GM12878 (cell line): ENCODE results near the gene TBC1D24. TPM values are rescaled to one million over a fixed set of nuclear protein-coding genes. Genes with fewer than 3 reads are reported as not detected.

ENCODE experiments used
- ATAC-seq: fragments of 200-7000 bp; cut with Tn5 transposase; 3 replicates; pipeline ENCODE4 v1.9.1; 2020; ENCODE audit warnings: mild to moderate bottlenecking, moderate library complexity
- BruUV-seq: library from RNA; stranded (reverse); fragments of 400-500 nt; replicated peaks from 2 replicates; lab custom pipeline; 2021; lab: Mats Ljungman, UMichigan
- CTCF ChIA-PET: fragments of 300-600 bp; sonication (Branson Sonifier 250); formaldehyde crosslinking; extraction: SDS; loops from one replicate; lab custom pipeline; 2021; ENCODE audit warnings: inconsistent platforms; lab: Yijun Ruan, JAX
- POLR2A ChIA-PET: fragments of 350-600 bp; formaldehyde crosslinking; extraction: SDS; loops from one replicate; lab custom pipeline; 2021; ENCODE audit warnings: inconsistent platforms; lab: Charles Lee
- RAD21 ChIA-PET: fragments of 300-600 bp; sonication (Branson Sonifier 250); formaldehyde crosslinking; loops from one replicate; lab custom pipeline; 2023; ENCODE audit warnings: antibody characterized with exemption; ENCODE audit not compliant: unreplicated experiment; lab: Charles Lee
- SMC1A ChIA-PET: fragments of 300-600 bp; sonication (Branson Sonifier 250); formaldehyde crosslinking; loops from one replicate; lab custom pipeline; 2023; ENCODE audit not compliant: unreplicated experiment, uncharacterized antibody; lab: Charles Lee
- DNase-seq: peaks from one replicate; pipeline ENCODE4 v3.0.0-alpha.2; 2011; ENCODE audit warnings: low read depth, low spot score
- FAIRE-seq: peaks from 3 replicates; lab custom pipeline; 2011; peaks lifted over from hg19 to GRCh38; lab: Jason Lieb, UNC
- H2AFZ ChIP-seq: 2 replicates; pipeline ENCODE4 v1.6.0; 2011; ENCODE audit warnings: low read depth, low read length, control low read depth; ENCODE audit not compliant: control insufficient read depth
- H3K27ac ChIP-seq: 2 replicates; pipeline ENCODE4 v1.5.1; 2011; ENCODE audit warnings: control low read depth; ENCODE audit not compliant: control insufficient read depth, insufficient read depth
- H3K27me3 ChIP-seq, 2 experiments: replicated peaks in 1 of 2; 2 replicates each; pipeline versions ENCODE4 v1.6.0 to v1.6.1; 2011; ENCODE audit warnings: low read length in 1 of 2; ENCODE audit not compliant: control insufficient read depth in 2 of 2, insufficient read depth in 2 of 2
- H3K36me3 ChIP-seq, 2 experiments: 2 replicates each; pipeline ENCODE4 v1.5.1; 2011; ENCODE audit warnings: low read length in 1 of 2; ENCODE audit not compliant: control insufficient read depth in 2 of 2, insufficient read depth in 2 of 2
- H3K4me1 ChIP-seq: 2 replicates; pipeline ENCODE4 v1.6.1; 2011; ENCODE audit warnings: mild to moderate bottlenecking, low read length, moderate library complexity, mixed read lengths; ENCODE audit not compliant: control insufficient read depth, insufficient read depth
- H3K4me2 ChIP-seq: 2 replicates; pipeline ENCODE4 v1.6.0; 2011; ENCODE audit warnings: control low read depth; ENCODE audit not compliant: control insufficient read depth, insufficient read depth
- H3K4me3 ChIP-seq: fragments of 200-600 bp; sonication (generic); 2 replicates; pipeline ENCODE4 v1.5.1; 2016
- H3K79me2 ChIP-seq: 2 replicates; pipeline ENCODE4 v1.6.0; 2011; ENCODE audit warnings: low read length; ENCODE audit not compliant: control insufficient read depth, insufficient read depth
- H3K9ac ChIP-seq: 2 replicates; pipeline ENCODE4 v1.8.0; 2011; ENCODE audit warnings: low read length, control low read depth, mixed read lengths; ENCODE audit not compliant: control insufficient read depth, insufficient read depth
- H3K9me3 ChIP-seq: replicated peaks from 3 replicates; pipeline ENCODE4 v1.5.1; 2011; ENCODE audit warnings: mild to moderate bottlenecking, low read length; ENCODE audit not compliant: control insufficient read depth, insufficient read depth
- H4K20me1 ChIP-seq: 2 replicates; pipeline ENCODE4 v1.6.0; 2011; ENCODE audit not compliant: control insufficient read depth, insufficient read depth
- CREM ChIP-seq: IDR thresholded peaks from 2 replicates; pipeline ENCODE4 v1.6.1; 2014; ENCODE audit warnings: antibody characterized with exemption, low read depth
- CTCF ChIP-seq, 3 experiments: IDR thresholded peaks in 2 of 3; conservative IDR thresholded peaks in 1 of 3; 2 replicates each; pipeline ENCODE4 v1.5.1; 2011; ENCODE audit warnings: low read depth in 3 of 3, low read length in 3 of 3, mild to moderate bottlenecking in 3 of 3, control low read depth in 2 of 3, moderate library complexity in 2 of 3, inconsistent platforms in 1 of 3, mixed read lengths in 1 of 3; ENCODE audit not compliant: control insufficient read depth in 2 of 3, insufficient read depth in 1 of 3; ENCODE audit errors: extremely low read depth in 1 of 3
- EGR1 ChIP-seq, 2 experiments: IDR thresholded peaks; 1 replicate in 1 of 2; 2 replicates in 1 of 2; pipeline ENCODE4 v1.6.1; 2011 to 2012; ENCODE audit warnings: low read depth in 2 of 2, low read length in 2 of 2, borderline replicate concordance in 1 of 2, mild to moderate bottlenecking in 1 of 2, moderate library complexity in 1 of 2
- MTA2 ChIP-seq: fragments of 450-650 bp; IDR thresholded peaks from 2 replicates; pipeline ENCODE4 v1.6.1; 2016; ENCODE audit warnings: low read depth, mild to moderate bottlenecking, moderate library complexity
- NKRF ChIP-seq: fragments of 450-650 bp; conservative IDR thresholded peaks from 2 replicates; pipeline ENCODE4 v1.6.1; 2017; ENCODE audit warnings: mild to moderate bottlenecking, moderate library complexity
- PAX8 ChIP-seq: fragments of 450-650 bp; IDR thresholded peaks from 2 replicates; pipeline ENCODE4 v1.6.1; 2017; ENCODE audit warnings: mild to moderate bottlenecking, moderate library complexity
- POLR2A ChIP-seq: IDR thresholded peaks from 2 replicates; pipeline ENCODE4 v1.6.1; 2011; ENCODE audit warnings: low read depth, mild to moderate bottlenecking, low read length
- POU2F2 ChIP-seq: IDR thresholded peaks from 3 replicates; pipeline ENCODE4 v1.6.1; 2011; ENCODE audit warnings: low read depth, mild to moderate bottlenecking, low read length, borderline replicate concordance
- SIN3A ChIP-seq: IDR thresholded peaks from 2 replicates; pipeline ENCODE4 v1.6.1; 2012; ENCODE audit warnings: low read depth, low read length, improper control_type of control experiment
- SMAD1 ChIP-seq: fragments of 450-650 bp; IDR thresholded peaks from 2 replicates; pipeline ENCODE4 v1.6.1; 2018; ENCODE audit warnings: mild to moderate bottlenecking, low read depth; ENCODE audit not compliant: partially characterized antibody
- SMARCA5 ChIP-seq: fragments of 450-650 bp; IDR thresholded peaks from 2 replicates; pipeline ENCODE4 v1.6.1; 2017; ENCODE audit warnings: mild to moderate bottlenecking
- TCF12 ChIP-seq: IDR thresholded peaks from 2 replicates; pipeline ENCODE4 v1.6.1; 2011; ENCODE audit warnings: low read depth, mild to moderate bottlenecking, low read length
- YY1 ChIP-seq: IDR thresholded peaks from 2 replicates; pipeline ENCODE4 v1.6.1; 2011; ENCODE audit warnings: low read depth, mild to moderate bottlenecking, low read length
- ZNF592 ChIP-seq: fragments of 450-650 bp; IDR thresholded peaks from 2 replicates; pipeline ENCODE4 v1.6.1; 2017; ENCODE audit warnings: mild to moderate bottlenecking, moderate library complexity
- ZSCAN29 ChIP-seq: fragments of 450-650 bp; IDR thresholded peaks from 2 replicates; pipeline ENCODE4 v1.6.1; 2017; ENCODE audit warnings: mild to moderate bottlenecking, moderate library complexity
- WGBS: methylation state at CpG from one replicate; pipeline ENCODE4 v1.1.6; 2016; ENCODE audit warnings: low lambda C conversion rate; ENCODE audit not compliant: insufficient replicate concordance, insufficient coverage; ENCODE audit errors: missing lambda C conversion rate; 5-methylcytosine and 5-hydroxymethylcytosine counted together
- in situ Hi-C: fragments of 300-500 bp; cut with MboI; formaldehyde crosslinking; loops from 9 replicates; pipeline ENCODE4 v1.14.3; 2018; ENCODE audit warnings: mixed read lengths
- intact Hi-C: fragments of 100-400 bp; cut with micrococcal nuclease; formaldehyde crosslinking; loops from one replicate; pipeline ENCODE4 v1.14.2; 2022; ENCODE audit not compliant: unreplicated experiment
- polyA plus RNA-seq, 11 experiments: library from polyadenylated mRNA; depleted of rRNA in 4 of 11; unstranded in 6 of 11; stranded (reverse) in 5 of 11; fragments of >200 nt; fragmentation: Nextera tagmentation in 4 of 11; fragmentation: Illumina TruSeq in 1 of 11; extraction: Ambion mirVana in 4 of 11; extraction: Trizol in 1 of 11; gene quantifications; 1 replicate in 1 of 11; 2 replicates in 10 of 11; pipeline versions ENCODE4 v1.2.1 to v1.2.3, GENCODE V29; 2011 to 2016; ENCODE audit warnings: inconsistent platforms in 2 of 11, missing spikeins in 2 of 11, low read depth in 1 of 11
- total RNA-seq, 4 experiments: library from RNA; depleted of rRNA in 3 of 4; stranded (reverse); fragments of >200 nt in 3 of 4; fragmentation: Illumina TruSeq in 1 of 4; extraction: Trizol in 1 of 4; gene quantifications; 2 replicates each; pipeline versions ENCODE4 v1.2.1 to v1.2.3, GENCODE V29; 2013 to 2021

Gene TBC1D24
- total and polyA plus RNA-seq, 10 of the 15 experiments (the other 5 are each of a cell fraction or from before 2014, with no cell fraction given): 1.1 to 9.6 (median 4.5) TPM

- peaks cover 13% of the 10 kb centered on the region for H3K4me1 ChIP-seq
- H2AFZ ChIP-seq: peak overlapping the region; percentile 59
- CTCF ChIA-PET: interaction anchor here (0.9 to 2.6 kb wide), 4 partner anchors 7 to 39 kb away, joined by 3 to 20 read pairs (median 4); partner anchors contain the start of genes CCNF and TEDC2
- TF ChIP-seq PAX8 (no peak), NKRF (peak; percentile 42), TCF12 (peak; percentile 50; the same call in 1 of the 2 replicates), YY1 (0 out of 2 replicates have a peak, but pooled peaks have one; percentile 20), ZSCAN29 (0 out of 2 replicates have a peak, but pooled peaks have one; percentile 51), EGR1 (IDR thresholded peaks at IDR 0.05; ENCODE audit: borderline replicate concordance in 1 of 2, low read depth in 2 of 2, low read length in 2 of 2) (peak in 1 of 2 experiments; percentile 64; a peak in 1 of 3 replicates), CTCF (IDR thresholded peaks at IDR 0.05 in 2 of 3, conservative IDR thresholded peaks at IDR 0.05 in 1 of 3; ENCODE audit: control insufficient read depth in 2 of 3, extremely low read depth in 1 of 3, insufficient read depth in 1 of 3, low read depth in 3 of 3, low read length in 3 of 3) (peak in 1 of 3 experiments; percentile 13; a peak in 1 of 6 replicates), SMARCA5 (peak; percentile 81), POU2F2 (0 out of 3 replicates have a peak, but pooled peaks have one; percentile 12), POLR2A (peak; percentile 68), CREM (0 out of 2 replicates have a peak, but pooled peaks have one; percentile 46), ZNF592 (no peak; the same call in 1 of the 2 replicates), SMAD1 (no peak), MTA2 (no peak), SIN3A (no peak)
Observed at GRCh38 chr16:2467528-2468232, 7.2 kb upstream of the TBC1D24 start.

More at GRCh38 chr16:2467528-2468232, 7.2 kb upstream of the TBC1D24 start:
- FAIRE-seq: no peak
- peaks cover 0 to 2% of the 10 kb centered on the region in 2 experiments; a peak in 1 of 4 replicates for H3K27me3 ChIP-seq
- TSS peak; percentile 55 for BruUV-seq
- H3K9ac ChIP-seq: peak overlapping the region; percentile 24; the same call in 1 of the 2 replicates
- H3K27ac ChIP-seq: no peak overlapping the region
- peak; percentile 55 for ATAC-seq
- no peaks in the 10 kb centered on the region for H3K36me3 ChIP-seq
- peak overlapping the region; percentile 72; the same call in 1 of the 2 replicates for H3K4me3 ChIP-seq
- ChIA-PET SMC1A (interaction anchor here (1.6 to 2.5 kb wide), 2 partner anchors 19 to 38 kb away, joined by 8 read pairs; partner anchors contain the start of gene CCNF), RAD21 (interaction anchor here (0.6 to 3.5 kb wide), 6 partner anchors 8 to 180 kb away, joined by 3 to 17 read pairs (median 4); partner anchors contain the start of gene TEDC2), POLR2A (interaction anchor here (0.5 to 2.5 kb wide), 7 partner anchors 8 to 313 kb away, joined by 3 to 11 read pairs (median 5); partner anchors contain the start of genes TEDC2 and TRAF7)
- no peaks in the 10 kb centered on the region for H4K20me1 ChIP-seq
- 1% methylated on average over 51 of the region's 80 CpGs for WGBS
- in situ Hi-C loops (no loop called here), intact Hi-C loops (loop anchor here (5.0 kb wide), 1 partner anchor 40 kb away; no protein-coding TSS in a partner anchor)
- peak overlapping the region; percentile 90 for H3K4me2 ChIP-seq
- H3K9me3 ChIP-seq: no peaks in the 10 kb centered on the region
- DNase-seq: no peak
- H3K79me2 ChIP-seq: no peaks in the 10 kb centered on the region
